H1 (cell line): ENCODE results near the gene RMRP. TPM values are rescaled to one million over a fixed set of nuclear protein-coding genes. Genes with fewer than 3 reads are reported as not detected.

ENCODE experiments used
- BACH1 ChIP-seq: IDR thresholded peaks from 2 replicates; pipeline ENCODE4 v1.6.1; 2012; ENCODE audit warnings: low read length, improper control_type of control experiment
- CREB1 ChIP-seq: IDR thresholded peaks from 2 replicates; pipeline ENCODE4 v1.6.1; 2012; ENCODE audit warnings: inconsistent platforms
- RBBP5 ChIP-seq: IDR thresholded peaks from 2 replicates; pipeline ENCODE4 v1.7.1; 2012; ENCODE audit warnings: low read depth, mild to moderate bottlenecking, inconsistent platforms, low read length, moderate library complexity, borderline replicate concordance
- RFX5 ChIP-seq: IDR thresholded peaks from 2 replicates; pipeline ENCODE4 v1.6.1; 2011; ENCODE audit warnings: low read depth, low read length, improper control_type of control experiment, borderline replicate concordance
- RXRA ChIP-seq: IDR thresholded peaks from 2 replicates; pipeline ENCODE4 v1.6.1; 2011; ENCODE audit warnings: low read depth, mild to moderate bottlenecking, low read length, moderate library complexity; ENCODE audit not compliant: insufficient read depth
- SIN3A ChIP-seq, 2 experiments: IDR thresholded peaks in 1 of 2; conservative IDR thresholded peaks in 1 of 2; 2 replicates each; pipeline ENCODE4 v1.6.1; 2011 to 2012; ENCODE audit warnings: low read length in 2 of 2, improper control_type of control experiment in 1 of 2, low read depth in 1 of 2, mild to moderate bottlenecking in 1 of 2
- SIX5 ChIP-seq: IDR thresholded peaks from 2 replicates; pipeline ENCODE4 v1.6.1; 2011; ENCODE audit warnings: mild to moderate bottlenecking, low read depth, low read length
- SP4 ChIP-seq: IDR thresholded peaks from 2 replicates; pipeline ENCODE4 v1.6.1; 2012; ENCODE audit warnings: low read length, inconsistent platforms
- USF2 ChIP-seq: IDR thresholded peaks from 2 replicates; pipeline ENCODE4 v1.6.1; 2011; ENCODE audit warnings: low read length, improper control_type of control experiment
- polyA plus RNA-seq, 7 experiments: library from polyadenylated mRNA; depleted of rRNA in 3 of 7; stranded (reverse) in 5 of 7; unstranded in 2 of 7; fragments of >200 nt in 5 of 7; fragments of 200-250 nt in 2 of 7; gene quantifications; 1 replicate in 5 of 7; 2 replicates in 1 of 7; 4 replicates in 1 of 7; pipeline versions ENCODE4 v1.2.1 to v1.2.3, GENCODE V29; 2011 to 2013; ENCODE audit warnings: missing spikeins in 2 of 7, mixed read lengths in 2 of 7
- total RNA-seq: library from RNA; stranded (reverse); fragmentation: NEBNext Ultra II Directional; extraction: Animal tissue kit (Norgen Biotek cat#: 25700); gene quantifications from 2 replicates; pipeline ENCODE4 v1.2.1, GENCODE V29; 2021
- TF ChIP-seq, protein P1 (sequence below): fragments of 300-600 bp; sonication (generic); IDR thresholded peaks from 2 replicates; pipeline ENCODE4 v1.7.1; 2012; ENCODE audit warnings: low read length, moderate library complexity, mild to moderate bottlenecking, inconsistent platforms; ENCODE audit not compliant: insufficient replicate concordance

RMRP gene
- total and polyA plus RNA-seq, 2 of the 8 experiments (the other 6 are each of a cell fraction or from before 2014, with no cell fraction given): 169 to 14,987 TPM

GRCh38 chr9:35675732-35676392 lies 18.0 kb upstream of the RMRP start (continued):
- TF ChIP-seq, protein P1, sequence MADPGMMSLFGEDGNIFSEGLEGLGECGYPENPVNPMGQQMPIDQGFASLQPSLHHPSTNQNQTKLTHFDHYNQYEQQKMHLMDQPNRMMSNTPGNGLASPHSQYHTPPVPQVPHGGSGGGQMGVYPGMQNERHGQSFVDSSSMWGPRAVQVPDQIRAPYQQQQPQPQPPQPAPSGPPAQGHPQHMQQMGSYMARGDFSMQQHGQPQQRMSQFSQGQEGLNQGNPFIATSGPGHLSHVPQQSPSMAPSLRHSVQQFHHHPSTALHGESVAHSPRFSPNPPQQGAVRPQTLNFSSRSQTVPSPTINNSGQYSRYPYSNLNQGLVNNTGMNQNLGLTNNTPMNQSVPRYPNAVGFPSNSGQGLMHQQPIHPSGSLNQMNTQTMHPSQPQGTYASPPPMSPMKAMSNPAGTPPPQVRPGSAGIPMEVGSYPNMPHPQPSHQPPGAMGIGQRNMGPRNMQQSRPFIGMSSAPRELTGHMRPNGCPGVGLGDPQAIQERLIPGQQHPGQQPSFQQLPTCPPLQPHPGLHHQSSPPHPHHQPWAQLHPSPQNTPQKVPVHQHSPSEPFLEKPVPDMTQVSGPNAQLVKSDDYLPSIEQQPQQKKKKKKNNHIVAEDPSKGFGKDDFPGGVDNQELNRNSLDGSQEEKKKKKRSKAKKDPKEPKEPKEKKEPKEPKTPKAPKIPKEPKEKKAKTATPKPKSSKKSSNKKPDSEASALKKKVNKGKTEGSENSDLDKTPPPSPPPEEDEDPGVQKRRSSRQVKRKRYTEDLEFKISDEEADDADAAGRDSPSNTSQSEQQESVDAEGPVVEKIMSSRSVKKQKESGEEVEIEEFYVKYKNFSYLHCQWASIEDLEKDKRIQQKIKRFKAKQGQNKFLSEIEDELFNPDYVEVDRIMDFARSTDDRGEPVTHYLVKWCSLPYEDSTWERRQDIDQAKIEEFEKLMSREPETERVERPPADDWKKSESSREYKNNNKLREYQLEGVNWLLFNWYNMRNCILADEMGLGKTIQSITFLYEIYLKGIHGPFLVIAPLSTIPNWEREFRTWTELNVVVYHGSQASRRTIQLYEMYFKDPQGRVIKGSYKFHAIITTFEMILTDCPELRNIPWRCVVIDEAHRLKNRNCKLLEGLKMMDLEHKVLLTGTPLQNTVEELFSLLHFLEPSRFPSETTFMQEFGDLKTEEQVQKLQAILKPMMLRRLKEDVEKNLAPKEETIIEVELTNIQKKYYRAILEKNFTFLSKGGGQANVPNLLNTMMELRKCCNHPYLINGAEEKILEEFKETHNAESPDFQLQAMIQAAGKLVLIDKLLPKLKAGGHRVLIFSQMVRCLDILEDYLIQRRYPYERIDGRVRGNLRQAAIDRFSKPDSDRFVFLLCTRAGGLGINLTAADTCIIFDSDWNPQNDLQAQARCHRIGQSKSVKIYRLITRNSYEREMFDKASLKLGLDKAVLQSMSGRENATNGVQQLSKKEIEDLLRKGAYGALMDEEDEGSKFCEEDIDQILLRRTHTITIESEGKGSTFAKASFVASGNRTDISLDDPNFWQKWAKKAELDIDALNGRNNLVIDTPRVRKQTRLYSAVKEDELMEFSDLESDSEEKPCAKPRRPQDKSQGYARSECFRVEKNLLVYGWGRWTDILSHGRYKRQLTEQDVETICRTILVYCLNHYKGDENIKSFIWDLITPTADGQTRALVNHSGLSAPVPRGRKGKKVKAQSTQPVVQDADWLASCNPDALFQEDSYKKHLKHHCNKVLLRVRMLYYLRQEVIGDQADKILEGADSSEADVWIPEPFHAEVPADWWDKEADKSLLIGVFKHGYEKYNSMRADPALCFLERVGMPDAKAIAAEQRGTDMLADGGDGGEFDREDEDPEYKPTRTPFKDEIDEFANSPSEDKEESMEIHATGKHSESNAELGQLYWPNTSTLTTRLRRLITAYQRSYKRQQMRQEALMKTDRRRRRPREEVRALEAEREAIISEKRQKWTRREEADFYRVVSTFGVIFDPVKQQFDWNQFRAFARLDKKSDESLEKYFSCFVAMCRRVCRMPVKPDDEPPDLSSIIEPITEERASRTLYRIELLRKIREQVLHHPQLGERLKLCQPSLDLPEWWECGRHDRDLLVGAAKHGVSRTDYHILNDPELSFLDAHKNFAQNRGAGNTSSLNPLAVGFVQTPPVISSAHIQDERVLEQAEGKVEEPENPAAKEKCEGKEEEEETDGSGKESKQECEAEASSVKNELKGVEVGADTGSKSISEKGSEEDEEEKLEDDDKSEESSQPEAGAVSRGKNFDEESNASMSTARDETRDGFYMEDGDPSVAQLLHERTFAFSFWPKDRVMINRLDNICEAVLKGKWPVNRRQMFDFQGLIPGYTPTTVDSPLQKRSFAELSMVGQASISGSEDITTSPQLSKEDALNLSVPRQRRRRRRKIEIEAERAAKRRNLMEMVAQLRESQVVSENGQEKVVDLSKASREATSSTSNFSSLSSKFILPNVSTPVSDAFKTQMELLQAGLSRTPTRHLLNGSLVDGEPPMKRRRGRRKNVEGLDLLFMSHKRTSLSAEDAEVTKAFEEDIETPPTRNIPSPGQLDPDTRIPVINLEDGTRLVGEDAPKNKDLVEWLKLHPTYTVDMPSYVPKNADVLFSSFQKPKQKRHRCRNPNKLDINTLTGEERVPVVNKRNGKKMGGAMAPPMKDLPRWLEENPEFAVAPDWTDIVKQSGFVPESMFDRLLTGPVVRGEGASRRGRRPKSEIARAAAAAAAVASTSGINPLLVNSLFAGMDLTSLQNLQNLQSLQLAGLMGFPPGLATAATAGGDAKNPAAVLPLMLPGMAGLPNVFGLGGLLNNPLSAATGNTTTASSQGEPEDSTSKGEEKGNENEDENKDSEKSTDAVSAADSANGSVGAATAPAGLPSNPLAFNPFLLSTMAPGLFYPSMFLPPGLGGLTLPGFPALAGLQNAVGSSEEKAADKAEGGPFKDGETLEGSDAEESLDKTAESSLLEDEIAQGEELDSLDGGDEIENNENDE: no peak
- TF ChIP-seq RBBP5 (no peak), RFX5 (no peak), SIN3A (conservative IDR thresholded peaks at IDR 0.05 in 1 of 2, IDR thresholded peaks at IDR 0.05 in 1 of 2; ENCODE audit: low read depth in 1 of 2, low read length in 2 of 2) (0 out of 4 replicates have a peak, but pooled peaks of 1 of the 2 experiments have one; percentile 8), CREB1 (peak; percentile 4; the same call in 1 of the 2 replicates), SP4 (no peak), SIX5 (no peak), RXRA (no peak), BACH1 (no peak), USF2 (no peak)
